DMS114 treated with DMSO at 0.1 percent for 48 hours (cell line): ENCODE measurements around the gene RAB3A.
A peak's percentile ranks its signal among the peaks of the same experiment; 100 is the strongest.

Source experiments
- DNase-seq: peaks from one replicate; lab custom pipeline; 2025; ENCODE audit not compliant: unreplicated experiment; lab: John Stamatoyannopoulos, UW

The RAB3A gene

DNA sequence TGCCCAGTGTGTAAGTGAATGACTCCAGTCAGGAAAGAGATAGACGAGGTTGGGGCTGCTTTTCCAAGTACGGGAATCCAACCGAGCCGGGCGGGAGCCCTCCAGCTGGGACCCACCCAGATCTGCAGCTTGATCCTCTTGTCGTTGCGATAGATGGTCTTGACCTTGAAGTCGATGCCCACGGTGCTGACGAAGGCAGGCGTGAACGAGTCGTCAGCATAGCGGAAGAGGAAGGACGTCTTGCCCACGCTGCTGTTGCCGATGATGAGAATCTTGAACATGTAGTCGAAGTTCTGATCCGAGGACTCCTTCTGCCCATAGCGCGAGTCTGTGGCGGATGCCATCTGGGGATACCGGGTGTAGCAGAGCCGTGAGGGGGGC lies 1.5 kb downstream of the RAB3A start:
- DNase-seq = no peak

DNA sequence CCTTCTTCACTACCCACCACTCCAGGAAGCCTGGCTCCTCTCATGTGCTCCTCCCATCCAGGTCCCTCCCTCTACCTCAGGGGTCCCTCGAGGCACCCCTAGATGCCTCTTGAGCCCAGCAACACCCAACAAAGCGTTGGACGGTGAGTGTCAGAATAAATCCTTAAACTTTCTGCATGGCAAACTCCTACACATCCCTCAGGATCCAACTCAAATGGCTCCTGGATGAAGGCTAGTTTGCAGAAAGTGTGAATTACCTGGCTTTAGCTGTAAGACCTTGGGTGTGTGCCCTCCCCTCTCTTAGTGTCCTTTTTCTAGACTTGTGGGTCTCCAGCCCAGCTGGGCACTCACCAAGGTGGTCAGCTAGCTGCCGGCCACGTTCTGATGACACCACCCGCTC lies 5.5 kb downstream of the RAB3A start:
- DNase-seq = no peak

DNA sequence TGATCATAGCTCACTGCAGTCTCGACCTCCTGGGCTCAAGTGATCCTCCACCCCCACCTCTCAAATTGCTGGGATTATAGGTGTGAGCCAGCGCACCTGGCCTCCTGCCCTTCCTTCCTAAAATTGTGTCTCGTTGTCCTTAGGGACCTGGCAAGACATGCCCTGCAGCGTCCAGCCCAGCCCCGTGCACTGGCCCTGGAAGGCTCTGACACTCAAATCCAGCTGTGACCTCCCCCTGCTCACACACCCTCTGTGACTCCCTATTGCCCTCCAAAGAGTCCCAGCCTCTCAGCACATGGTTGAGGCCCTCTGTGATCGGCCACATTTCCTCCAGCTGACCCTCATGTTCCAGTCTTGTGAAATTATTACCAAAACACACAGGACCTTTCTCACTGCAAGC lies 5.9 kb downstream of the RAB3A start:
- DNase-seq = no peak

DNA sequence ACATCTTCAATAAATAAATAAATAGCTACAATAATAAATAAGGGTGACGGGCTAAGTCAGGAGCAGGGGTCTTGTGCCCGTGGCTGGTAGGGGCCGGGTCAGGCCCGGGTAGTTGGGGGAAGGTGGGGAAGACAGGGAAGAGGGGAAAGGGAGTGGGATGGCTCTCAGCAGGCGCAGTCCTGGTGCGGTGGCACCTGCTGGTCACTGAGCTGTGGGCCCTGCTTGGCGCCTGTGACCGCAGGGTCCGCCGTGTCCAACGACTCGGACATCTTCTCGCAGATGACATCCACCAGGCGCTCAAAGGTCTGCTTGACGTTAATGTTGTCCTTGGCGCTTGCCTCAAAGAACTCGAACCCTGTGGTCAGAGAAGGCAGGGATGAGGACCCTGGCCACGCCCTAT lies 6.5 kb downstream of the RAB3A start:
- DNase-seq = no peak

DNA sequence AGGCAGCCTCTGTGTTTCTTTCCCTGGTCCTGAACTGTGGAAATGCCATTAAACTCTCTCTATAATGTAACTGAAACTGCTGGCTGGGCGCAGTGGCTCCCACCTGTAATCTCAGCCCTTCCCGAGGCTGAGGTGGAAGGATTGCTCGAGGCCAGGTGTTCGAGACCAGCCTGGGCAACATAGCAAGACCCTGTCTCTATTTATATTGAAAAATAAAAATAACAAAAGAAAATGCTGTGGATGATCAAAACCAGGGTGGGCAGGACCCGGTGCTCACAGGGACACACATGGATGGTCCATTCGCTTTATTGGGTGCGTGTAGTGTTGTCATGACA lies 7.4 kb downstream of the RAB3A start:
- DNase-seq = no peak

DNA sequence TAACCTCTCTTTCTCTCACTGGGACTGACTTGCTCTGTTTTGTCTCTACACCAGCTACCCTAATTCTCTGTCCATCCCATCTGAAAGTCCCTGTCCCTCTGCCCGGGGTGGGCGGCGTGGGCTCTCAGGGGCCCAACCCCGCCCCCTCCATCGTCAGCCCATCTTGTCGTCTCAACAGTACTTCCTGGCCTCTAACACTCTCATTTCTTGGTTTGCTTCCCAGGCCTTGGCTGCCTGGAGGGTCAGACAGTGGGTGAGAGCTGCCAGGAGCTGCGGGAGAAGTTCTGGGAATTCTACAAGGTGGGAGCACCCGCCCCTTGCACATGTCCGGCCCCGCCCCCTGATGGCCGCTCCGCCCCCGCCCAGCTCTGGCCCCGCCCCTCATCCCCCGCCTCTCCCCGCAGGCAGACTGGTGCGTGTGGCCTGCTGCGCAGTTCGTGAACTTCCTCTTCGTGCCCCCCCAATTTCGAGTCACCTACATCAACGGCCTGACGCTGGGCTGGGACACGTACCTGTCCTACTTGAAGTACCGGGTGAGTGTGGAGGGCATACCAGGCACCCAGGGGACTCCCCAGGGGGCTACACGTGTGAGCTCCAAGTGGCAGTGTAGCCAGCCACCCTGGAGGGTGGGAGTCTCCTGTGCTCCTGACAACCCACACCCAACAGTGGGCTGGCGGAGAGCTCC lies 9.1 kb downstream of the RAB3A start:
- DNase-seq = no peak

DNA sequence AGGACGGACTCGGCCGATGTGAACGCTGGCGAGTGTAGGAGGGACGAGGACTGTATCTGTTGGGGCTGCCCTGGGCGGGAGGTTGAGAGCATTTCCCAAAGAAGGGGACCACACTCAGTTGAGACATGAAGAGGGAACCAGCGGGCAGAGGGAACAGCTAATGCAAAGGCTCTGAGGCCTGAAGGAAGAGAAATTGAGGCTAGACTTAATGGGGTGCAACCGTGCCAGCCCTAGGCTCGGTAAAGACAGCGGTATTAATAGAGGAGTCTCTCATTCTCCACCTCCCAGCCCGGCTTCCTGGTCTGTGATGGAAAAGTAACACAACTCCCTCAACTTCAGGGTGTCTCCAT lies 9.7 kb downstream of the RAB3A start:
- DNase-seq = no peak

DNA sequence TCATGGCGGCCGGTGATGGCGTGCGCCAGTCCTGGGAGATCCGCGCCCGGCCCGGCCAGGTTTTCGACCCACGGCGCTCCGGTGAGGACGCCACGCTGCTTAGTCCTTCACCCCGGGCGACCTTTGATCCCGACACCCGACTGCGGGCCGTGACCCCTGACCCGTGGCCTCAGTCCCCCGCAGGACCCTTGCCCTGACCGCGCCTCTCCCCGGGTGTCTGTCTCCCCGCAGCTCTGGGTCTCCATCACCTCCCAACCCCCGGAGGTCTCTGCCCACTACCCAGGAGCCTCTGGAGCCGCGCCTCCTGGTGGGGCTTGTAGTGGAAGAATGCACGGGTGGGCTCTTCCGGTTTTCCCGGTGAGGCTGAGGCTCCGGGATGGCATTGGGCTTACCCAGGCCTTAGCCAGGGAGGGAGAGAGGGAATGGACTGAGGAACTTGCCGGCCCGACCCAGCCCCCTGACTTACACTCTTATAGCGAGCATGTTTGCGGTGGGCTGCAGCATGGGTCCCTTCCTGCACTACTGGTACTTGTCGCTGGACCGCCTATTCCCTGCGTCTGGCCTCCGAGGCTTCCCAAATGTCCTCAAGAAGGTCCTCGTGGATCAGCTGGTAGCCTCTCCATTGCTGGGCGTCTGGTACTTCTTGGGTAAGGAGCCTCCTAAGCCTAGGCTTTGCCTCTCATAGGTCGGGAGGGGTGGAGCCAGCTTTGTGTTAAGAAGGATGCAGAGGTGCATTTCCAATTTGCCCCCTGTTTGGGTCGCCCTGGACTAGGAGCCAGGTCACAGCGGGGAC lies 10.3 kb downstream of the RAB3A start:
- DNase-seq = no peak

DNA sequence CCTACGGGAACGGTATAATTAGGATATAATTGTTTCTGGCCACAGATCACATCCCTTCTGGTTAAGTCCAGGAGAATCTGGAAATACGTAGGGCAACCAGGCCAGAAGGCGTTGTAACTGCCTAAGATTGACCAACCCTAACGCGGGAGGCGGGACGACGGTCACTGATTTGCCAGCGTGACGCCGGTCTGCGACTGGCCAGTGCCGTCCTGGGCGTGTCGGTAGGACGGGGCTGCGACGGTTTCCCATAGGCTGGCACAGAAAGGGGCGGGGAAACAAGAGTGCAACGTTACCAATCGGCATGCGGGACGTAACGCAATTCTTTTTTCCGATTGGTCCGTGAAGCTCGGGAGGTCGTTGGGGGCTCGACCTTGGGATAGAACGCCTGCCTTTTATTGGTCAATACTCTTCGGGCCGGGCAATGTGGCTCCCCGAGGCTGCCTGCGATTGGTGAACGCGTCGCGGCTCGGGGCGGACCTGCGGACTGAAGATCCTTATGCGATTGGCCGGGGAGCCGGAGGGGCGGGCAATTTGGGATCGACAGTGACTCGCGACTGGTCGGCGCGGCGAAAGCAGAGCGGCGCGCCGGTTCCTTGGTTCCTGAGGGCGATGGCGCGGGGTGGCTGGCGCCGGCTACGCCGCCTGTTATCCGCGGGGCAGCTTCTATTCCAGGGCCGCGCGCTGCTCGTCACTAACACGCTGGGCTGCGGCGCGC lies 11.0 kb downstream of the RAB3A start, which contains the start of gene MPV17L2:
Gene MPV17L2, plus strand, starts transcription at position 546 of the 715 bp plus-strand sequence. Its CDS starts 64 bp downstream, at position 610.
- DNase-seq = peak; percentile 100

DNA sequence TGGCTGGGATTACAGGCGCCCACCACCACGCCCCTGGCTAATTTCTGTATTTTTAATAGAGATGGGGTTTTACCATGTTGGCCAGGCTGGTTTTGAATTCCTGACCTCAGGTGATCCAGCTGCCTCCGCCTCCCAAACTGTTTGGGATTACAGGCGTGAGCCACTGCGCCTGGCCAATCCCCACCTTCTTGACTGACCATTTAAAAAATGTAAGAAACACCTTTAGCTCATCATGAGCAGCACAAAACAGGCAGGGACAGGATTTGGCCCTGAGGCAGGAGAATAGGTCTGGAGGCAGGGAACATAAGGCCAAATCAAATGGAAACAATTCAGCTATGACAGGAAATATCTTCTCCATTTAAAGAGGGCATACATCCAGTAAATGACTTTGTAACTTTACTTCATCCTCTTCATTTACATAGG lies 12.2 kb downstream of the RAB3A start:
- DNase-seq = no peak

DNA sequence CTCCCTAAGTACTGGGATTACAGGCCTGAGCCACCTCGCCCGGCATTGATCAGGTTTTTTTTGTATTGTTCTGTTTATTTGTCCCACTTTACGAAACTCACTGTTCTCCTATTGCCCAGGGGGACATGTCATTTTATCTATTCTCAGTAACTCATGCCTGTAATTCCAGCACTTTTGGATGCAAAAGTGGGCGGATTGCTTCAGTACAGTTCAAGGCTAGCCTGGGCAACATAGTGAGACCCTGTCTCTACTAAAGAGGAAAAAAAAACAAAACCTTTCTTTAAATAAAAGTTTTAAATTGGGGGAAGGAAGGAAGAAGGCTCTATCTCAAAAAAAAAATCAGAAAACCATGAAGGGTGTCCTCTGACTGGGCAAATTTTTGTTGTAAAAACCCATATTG lies 13.6 kb downstream of the RAB3A start:
- DNase-seq = no peak

DNA sequence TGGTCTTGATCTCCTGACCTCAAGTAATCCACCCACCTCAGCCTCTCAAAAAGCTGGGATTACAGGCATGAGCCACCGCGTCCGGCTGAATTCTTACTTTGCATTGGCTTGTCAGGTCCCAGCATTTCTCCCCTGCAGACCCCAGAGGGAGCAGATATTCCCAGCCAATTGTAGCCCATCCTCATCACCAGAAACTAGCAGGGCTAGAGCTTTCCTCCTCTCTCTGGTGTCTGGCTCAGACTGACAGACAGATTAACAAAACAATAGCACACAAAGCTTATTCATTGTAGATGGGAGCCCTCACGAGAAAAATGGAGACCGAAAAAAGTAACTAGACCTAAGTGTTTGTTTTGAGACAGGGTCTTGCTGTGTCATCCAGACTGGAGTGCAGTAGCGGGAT lies 18.3 kb downstream of the RAB3A start:
- no peak for DNase-seq

DNA sequence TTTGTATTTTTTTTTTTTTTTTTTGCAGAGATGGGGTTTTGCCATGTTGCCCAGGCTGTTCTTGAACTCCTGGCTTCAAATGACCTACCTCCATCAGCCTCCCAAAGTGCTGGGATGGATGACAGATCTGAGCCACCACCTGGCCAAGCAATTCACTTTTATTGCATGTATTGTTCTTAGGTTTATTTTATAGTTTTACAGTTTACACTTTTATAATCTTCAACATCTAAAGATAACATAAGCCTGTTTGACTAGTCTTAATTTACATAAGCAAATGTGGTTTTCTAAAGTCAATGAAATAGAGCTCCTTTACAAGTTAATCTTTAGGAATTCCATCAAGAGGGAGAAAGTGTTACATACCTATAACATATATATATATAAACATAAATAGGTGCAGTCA lies 20.3 kb downstream of the RAB3A start:
- no peak for DNase-seq

DNA sequence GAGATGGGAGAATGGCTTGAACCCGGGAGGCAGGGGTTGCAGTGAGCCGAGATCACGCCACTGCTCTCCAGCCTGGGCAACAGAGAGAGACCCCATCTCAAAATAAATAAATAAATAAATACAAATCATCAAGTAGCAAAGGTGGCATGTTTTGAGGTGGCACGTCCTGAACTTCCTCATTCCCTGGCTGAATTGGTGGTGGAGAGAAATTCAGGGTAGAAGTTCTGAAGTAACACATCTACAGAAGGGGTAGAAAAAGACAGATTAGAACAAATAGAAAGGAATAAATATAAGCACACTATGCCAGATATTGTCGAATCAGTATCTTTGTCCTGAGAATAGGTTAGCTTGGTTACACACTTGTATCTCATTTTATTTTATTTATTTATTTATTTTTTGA lies 23.9 kb downstream of the RAB3A start:
- no peak for DNase-seq

DNA sequence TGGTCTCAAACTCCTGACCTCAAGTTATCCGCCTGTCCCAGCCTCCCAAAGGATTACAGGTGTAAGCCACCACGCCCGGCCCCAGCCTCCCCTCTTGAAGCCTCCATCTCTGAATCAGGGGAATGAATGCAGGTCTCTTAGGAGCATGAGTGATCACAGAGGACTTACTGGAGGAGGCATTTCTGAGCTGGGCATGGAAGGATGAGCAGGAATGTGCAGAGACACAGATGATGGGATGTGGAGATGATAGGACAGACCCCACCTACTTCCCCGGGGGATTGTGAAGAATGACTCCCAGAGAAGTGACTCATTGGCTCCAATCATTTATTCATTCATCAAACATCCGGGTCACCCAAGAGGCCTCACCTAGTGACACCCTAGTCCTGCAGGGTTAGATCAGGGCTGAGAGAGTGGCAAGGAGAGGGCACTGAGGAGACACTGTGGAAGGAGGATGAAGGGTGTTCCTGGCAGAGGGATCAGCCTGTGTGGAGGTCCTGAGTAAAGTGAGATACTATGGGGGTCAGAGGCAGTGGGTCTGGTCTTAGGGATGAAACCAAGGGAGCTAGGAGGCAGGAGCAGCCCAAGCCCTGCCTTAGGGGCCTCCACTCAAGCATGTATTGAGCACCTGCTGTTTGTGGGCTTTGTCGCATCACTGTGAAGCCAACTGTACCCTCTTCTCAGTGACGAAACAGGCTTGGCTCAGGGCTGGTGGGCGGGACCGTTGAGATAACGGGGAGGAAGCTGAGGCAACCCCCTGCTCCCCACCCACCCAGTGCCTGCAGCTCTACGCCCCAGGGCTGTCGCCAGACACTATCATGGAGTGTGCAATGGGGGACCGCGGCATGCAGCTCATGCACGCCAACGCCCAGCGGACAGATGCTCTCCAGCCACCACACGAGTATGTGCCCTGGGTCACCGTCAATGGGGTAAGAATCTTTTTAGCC lies 27.2 kb downstream of the RAB3A start:
- DNase-seq = no peak

DNA sequence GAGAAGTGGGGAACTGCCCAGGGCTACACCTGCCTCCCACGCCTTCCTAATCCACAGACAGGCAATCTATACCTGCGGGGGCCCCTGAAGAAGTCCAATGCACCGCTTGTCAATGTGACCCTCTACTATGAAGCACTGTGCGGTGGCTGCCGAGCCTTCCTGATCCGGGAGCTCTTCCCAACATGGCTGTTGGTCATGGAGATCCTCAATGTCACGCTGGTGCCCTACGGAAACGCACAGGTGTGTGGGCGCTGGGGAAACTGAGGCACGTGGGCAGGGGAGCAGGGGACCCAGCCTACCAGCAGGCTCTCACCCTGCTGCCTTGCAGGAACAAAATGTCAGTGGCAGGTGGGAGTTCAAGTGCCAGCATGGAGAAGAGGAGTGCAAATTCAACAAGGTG lies 28.9 kb downstream of the RAB3A start:
- no peak for DNase-seq

DNA sequence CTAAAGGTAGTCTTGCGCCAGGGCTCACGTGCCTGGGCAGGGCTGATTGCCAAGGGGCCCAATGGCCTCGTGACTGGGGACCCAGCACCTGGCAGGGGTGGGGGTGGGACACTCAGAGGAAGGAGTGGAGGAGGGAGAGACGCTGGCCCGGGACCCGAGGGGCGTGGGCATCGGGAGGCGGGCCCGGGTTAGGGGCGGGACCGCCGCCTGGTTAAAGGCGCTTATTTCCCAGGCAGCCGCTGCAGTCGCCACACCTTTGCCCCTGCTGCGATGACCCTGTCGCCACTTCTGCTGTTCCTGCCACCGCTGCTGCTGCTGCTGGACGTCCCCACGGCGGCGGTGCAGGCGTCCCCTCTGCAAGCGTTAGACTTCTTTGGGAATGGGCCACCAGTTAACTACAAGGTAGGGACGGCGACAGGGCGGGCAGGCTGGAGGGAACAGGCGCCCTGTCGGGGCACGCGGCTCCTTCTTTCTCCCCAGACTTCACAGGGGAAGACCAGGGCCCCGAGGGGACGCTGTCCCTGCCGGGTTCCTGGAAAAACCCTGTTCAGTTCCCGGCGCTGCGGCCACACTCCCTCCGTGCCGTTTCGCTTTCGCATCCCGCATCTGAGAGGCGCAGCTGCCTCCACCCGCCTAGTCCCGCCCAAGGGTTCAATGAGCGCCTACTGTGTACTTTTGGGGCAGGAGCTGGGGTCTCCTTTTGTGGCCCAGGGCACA lies 30.1 kb downstream of the RAB3A start, which contains the start of gene IFI30:
Gene IFI30, plus strand, starts transcription at position 242 of the 717 bp plus-strand sequence. Its CDS starts 29 bp downstream, at position 271.
- DNase-seq = peak; percentile 23

DNA sequence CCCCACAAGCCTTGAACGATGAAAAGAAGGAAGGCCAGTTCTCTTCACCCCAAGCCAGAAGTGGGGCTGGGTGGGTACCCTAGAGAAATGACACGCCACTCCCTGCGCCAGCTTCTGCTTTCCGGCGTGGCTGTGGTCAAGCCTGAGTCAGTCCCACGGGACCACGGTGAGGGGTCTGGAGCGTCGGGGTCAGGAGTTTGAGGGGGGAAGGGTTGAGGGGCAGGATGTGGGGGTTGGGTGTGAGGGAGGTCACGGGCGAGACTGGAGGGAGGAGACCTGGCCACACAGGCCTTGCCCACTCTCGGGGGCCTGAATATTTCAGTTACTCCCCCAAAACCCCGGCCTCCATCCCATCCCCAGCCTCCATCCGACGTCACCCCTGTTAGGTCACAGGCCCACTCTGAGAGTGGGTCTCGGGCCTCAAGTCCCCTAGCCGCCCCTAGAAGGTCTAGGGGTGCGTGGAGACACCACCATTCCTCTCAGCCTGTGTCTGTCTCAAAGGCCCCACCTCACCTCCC lies 30.7 kb downstream of the RAB3A start:
- DNase-seq = no peak

DNA sequence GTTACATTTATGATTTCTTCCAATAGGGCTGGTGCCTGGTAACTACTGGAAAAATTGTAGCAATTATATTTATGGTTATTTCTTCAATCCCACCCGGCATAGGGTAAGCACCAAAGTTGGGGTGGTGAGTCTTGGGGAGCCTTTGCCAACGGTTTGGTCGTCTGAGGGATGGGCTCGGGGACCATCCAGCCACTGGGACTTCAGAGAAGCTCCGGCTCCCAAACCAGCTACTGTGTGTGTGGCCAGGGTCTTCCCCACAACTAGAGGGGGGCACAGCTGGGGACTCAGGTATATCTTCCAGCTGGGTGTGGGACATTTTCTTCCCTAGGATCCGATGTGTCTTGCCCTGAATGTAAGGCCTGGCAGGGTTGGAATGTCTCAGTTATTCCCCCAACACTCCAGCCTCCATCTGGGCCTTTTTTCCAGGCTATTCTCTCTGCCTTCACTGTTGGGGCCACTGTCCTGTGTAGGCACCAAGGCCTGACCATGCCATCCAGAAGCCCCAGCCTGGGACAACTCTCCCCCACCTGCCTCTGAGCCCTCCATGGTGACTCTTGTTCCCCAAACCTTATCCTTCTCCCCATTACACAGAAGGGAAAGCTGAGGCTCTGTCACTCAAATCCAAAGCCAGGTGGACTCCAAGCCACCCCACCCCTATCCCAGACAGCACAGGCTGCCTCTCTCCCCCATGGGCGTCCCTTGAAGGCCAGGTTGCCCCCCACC lies 31.4 kb downstream of the RAB3A start:
- no peak for DNase-seq
